Measurements from ENCODE around the gene DNMT3A. TPM values are rescaled to one million over a fixed set of nuclear protein-coding genes. Genes with fewer than 3 reads are reported as not detected.

The DNMT3A gene
- total and polyA plus RNA-seq, 8 donors = 3.4 to 47.4 (median 15.8) TPM

DNA sequence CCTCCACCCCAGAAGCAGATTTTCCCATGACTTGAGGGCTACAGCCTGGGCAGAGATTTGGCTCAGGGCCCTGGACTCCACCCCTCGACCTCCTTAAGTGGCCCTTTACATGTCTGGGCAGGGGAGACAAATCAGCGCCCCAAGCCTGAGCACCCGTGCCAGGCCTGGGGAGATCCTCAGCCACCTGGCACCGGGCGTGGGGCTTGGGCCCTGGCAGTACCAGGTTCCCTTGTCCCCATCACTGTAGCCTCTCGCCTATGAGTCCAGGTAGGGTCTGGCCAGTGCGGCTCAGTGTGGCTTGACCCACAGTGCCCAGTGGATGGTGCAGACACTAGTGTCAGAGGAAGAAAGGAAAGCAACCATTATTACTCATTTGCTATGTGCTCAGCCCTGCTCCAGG is 22.0 kb upstream of the DNMT3A start:
- Histone ChIP-seq H3K36me3 (no peaks in the 10 kb centered on the region), H3K27me3 (no peaks in the 10 kb centered on the region), H3K4me1 (peaks cover 3 to 14% (median 10%) of the 10 kb centered on the region in 4 donors), H3K9me3 (no peaks in the 10 kb centered on the region), H3K4me3 (no peak overlapping the region), H3K27ac (no peak overlapping the region)
- DNase-seq = no peak
- 70 to 85% (median 76%) methylated on average over 4 to 7 of the region's 7 CpGs for WGBS, 5 donors
- intact Hi-C loops (cut with DNase I; ENCODE audit: low total_unique reads) = no loop called here
- TF ChIP-seq EP300 (IDR thresholded peaks at IDR 0.05) = no peak
- no peak for TF ChIP-seq POLR2A (IDR thresholded peaks at IDR 0.05)
- no peak for TF ChIP-seq POLR2AphosphoS5 (IDR thresholded peaks at IDR 0.05)
- TF ChIP-seq, protein P1, sequence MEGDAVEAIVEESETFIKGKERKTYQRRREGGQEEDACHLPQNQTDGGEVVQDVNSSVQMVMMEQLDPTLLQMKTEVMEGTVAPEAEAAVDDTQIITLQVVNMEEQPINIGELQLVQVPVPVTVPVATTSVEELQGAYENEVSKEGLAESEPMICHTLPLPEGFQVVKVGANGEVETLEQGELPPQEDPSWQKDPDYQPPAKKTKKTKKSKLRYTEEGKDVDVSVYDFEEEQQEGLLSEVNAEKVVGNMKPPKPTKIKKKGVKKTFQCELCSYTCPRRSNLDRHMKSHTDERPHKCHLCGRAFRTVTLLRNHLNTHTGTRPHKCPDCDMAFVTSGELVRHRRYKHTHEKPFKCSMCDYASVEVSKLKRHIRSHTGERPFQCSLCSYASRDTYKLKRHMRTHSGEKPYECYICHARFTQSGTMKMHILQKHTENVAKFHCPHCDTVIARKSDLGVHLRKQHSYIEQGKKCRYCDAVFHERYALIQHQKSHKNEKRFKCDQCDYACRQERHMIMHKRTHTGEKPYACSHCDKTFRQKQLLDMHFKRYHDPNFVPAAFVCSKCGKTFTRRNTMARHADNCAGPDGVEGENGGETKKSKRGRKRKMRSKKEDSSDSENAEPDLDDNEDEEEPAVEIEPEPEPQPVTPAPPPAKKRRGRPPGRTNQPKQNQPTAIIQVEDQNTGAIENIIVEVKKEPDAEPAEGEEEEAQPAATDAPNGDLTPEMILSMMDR (IDR thresholded peaks at IDR 0.05) = no peak

- Histone ChIP-seq H3K27ac (peak overlapping the region; percentile 34 to 77 (median 71)), H3K4me1 (peaks cover 3 to 14% (median 10%) of the 10 kb centered on the region in 4 donors), H3K36me3 (no peaks in the 10 kb centered on the region), H3K4me3 (peak overlapping the region; percentile 34 to 46 (median 40)), H3K9me3 (no peaks in the 10 kb centered on the region), H3K27me3 (no peaks in the 10 kb centered on the region)
- TF ChIP-seq POLR2A (IDR thresholded peaks at IDR 0.05) = no peak
- TF ChIP-seq, protein P1 (IDR thresholded peaks at IDR 0.05) = no peak
- no peak for TF ChIP-seq EP300 (IDR thresholded peaks at IDR 0.05)
- TF ChIP-seq POLR2AphosphoS5 (IDR thresholded peaks at IDR 0.05) = no peak
- intact Hi-C loops (cut with DNase I; ENCODE audit: low total_unique reads) = no loop called here
- 20 to 38% (median 32%) methylated on average over 21 of the region's 21 CpGs for WGBS, 5 donors
- DNase-seq = peak; percentile 60 to 76
Measured at GRCh38 chr2:25362434-25363145, 20.9 kb upstream of the DNMT3A start.

DNA sequence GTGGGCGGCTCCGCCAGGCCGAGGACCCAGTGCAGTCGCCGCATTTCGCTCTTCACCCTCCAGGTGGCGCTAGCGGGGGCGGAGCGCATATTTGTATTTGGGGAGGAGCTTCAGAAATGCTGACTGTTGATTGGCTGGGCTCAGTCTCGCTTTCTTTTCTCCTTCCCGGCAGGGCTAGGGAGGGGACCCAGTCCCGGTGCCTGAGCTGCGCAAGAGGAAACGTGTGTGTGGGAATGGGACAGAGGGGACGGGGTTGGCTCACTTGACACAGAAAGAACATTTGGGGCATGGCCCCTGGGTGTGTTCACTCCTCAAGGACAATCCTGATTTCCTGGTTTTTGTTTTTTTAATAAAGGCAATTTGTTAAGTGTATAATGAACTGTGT is 20.3 kb upstream of the DNMT3A start:
- H3K9me3 ChIP-seq = no peaks in the 10 kb centered on the region
- peaks cover 3 to 14% (median 10%) of the 10 kb centered on the region in 4 donors for H3K4me1 ChIP-seq
- no peaks in the 10 kb centered on the region for H3K36me3 ChIP-seq
- intact Hi-C loops (cut with DNase I; ENCODE audit: low total_unique reads) = no loop called here
- WGBS, 5 donors = 0 to 1% (median 0%) methylated on average over 16 of the region's 16 CpGs
- no peaks in the 10 kb centered on the region for H3K27me3 ChIP-seq
- peak overlapping the region; percentile 34 to 46 (median 40) for H3K4me3 ChIP-seq
- peak; percentile 94 to 97 for DNase-seq
- TF ChIP-seq POLR2AphosphoS5 (IDR thresholded peaks at IDR 0.05) (peak; percentile 79 to 96 (median 93)), POLR2A (IDR thresholded peaks at IDR 0.05) (peak in 1 of 4 donors; percentile 56), EP300 (IDR thresholded peaks at IDR 0.05) (no peak)
- TF ChIP-seq, protein P1 (IDR thresholded peaks at IDR 0.05) = peak in 6 of 7 experiments; percentile 2 to 98 (median 97)
- peak overlapping the region; percentile 57 to 77 (median 71) for H3K27ac ChIP-seq

DNA sequence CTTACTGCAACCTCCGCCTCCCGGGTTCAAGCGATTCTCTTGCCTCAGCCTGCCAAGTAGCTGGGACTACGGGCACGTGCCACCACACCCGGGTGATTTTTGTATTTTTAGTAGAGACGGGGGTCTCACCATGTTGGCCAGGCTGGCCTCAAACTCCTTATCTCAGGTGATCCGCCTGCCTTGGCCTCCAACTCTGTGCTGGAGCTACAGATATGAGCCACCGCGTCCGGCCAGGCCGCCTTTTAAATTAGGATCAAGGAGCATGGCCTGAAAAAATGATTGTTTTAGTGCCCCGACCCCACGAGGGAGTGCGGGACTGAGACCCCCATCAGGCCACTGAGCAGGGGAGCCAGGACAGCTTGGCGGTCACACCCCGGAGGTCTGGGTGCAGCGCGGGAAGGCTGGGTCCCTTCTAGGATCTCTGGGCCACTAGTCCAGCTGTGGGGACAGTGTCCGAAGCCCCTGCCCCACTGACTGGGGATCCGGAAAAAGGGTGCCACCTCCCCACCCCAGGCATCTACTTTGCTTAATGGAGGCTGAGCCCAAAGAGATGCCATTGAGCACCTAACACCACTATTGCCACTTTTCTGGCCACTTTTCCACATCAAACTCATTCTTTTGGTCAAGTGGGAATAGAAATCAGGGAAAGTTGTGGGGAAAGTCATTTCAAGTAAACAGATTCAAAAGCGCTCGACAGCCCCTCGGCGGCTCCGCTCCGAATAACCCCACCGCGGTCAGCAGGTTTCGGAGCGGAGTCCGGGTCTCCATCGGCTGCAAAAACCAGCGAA is 19.7 kb upstream of the DNMT3A start:
- TF ChIP-seq POLR2A (IDR thresholded peaks at IDR 0.05) = no peak
- TF ChIP-seq, protein P1 (IDR thresholded peaks at IDR 0.05) = peak in 1 of 7 experiments; percentile 10
- Histone ChIP-seq H3K4me3 (peak overlapping the region; percentile 34 to 46 (median 40)), H3K27ac (peak overlapping the region in 2 of 5 donors; percentile 69 to 77), H3K4me1 (peaks cover 3 to 14% (median 10%) of the 10 kb centered on the region in 4 donors), H3K9me3 (no peaks in the 10 kb centered on the region), H3K27me3 (no peaks in the 10 kb centered on the region), H3K36me3 (no peaks in the 10 kb centered on the region)
- intact Hi-C loops (cut with DNase I; ENCODE audit: low total_unique reads) = no loop called here
- no peak for DNase-seq
- 52 to 55% (median 55%) methylated on average over 30 to 34 of the region's 34 CpGs for WGBS, 5 donors

All from stomach (tissue), 9 donors.